LNCAP (cell line): ENCODE data around the gene HOXD10.

ENCODE experiments used
- TF ChIP-seq, protein P1 (sequence below): fragments of 450-650 bp; IDR thresholded peaks from 2 replicates; pipeline ENCODE4 v1.5.1; 2017; ENCODE audit warnings: mild to moderate bottlenecking

HOXD10 gene

DNA sequence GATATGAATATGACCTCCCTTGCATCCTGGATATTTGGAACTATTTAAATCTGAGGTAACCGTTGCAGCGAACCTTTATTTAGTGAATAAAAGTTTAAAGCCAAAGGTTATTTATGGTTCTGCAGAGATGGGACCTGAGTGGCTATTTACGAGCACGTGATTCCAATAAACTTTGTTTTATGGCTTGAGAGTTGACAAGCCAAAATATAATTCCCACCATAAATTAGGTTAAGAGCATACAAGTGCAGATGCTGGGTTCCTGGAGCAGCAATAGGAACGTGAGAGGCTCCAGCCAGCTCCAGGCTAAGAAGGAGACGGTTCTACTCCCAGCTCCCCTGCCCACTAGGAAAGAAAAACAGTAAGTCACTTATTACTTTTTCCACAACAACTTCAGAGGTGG, 29.5 kb downstream of the HOXD10 start:
- TF ChIP-seq, protein P1, sequence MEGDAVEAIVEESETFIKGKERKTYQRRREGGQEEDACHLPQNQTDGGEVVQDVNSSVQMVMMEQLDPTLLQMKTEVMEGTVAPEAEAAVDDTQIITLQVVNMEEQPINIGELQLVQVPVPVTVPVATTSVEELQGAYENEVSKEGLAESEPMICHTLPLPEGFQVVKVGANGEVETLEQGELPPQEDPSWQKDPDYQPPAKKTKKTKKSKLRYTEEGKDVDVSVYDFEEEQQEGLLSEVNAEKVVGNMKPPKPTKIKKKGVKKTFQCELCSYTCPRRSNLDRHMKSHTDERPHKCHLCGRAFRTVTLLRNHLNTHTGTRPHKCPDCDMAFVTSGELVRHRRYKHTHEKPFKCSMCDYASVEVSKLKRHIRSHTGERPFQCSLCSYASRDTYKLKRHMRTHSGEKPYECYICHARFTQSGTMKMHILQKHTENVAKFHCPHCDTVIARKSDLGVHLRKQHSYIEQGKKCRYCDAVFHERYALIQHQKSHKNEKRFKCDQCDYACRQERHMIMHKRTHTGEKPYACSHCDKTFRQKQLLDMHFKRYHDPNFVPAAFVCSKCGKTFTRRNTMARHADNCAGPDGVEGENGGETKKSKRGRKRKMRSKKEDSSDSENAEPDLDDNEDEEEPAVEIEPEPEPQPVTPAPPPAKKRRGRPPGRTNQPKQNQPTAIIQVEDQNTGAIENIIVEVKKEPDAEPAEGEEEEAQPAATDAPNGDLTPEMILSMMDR, result no peak

DNA sequence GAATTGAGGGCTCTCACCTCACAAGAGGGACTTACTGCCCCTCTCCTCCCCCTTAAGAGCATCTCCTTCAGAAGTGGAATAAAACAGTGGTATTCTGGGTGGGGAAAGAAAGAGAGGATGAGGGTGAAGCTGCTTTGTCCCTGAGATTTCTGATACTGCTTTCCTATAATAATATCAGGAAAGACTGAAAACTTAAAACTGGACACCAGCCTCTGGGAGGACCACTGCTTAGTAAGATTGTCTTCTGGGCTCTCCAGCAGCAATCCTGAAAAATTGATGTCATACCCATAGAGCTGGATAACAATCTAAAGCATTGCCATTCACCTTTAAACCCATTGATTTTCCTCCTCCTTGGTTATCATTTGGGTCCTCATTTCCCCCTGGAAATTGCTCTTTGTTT, 30.1 kb downstream of the HOXD10 start:
- TF ChIP-seq, protein P1, result no peak

DNA sequence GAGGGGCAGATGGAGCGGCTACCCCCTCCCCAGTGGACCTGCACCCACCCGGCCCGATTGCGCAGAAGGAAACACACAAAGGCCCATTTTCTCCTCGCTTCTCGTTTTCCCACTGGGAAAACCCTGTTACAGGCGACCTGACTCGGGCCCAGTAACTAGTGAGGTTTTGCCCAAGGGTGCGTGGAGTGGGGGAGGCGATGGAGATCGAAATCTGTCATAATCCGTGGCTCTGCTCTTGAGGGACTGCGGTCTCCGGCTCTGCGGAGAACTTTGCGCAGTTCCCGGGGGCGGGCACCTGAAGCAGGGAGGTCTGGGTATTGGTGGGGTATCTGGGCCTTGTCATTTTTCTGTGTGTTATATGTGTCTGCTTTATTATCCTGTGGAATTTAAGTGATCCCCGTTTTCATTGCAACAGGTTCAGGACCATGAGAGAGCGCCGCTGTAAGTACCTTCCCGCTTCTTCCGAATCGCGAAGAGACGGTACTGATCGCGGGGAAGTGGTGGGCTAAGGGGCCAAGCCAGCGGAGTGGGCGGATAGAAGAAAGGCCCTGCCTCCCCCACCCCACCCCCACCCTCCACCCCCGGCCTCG, 30.7 kb downstream of the HOXD10 start:
- TF ChIP-seq, protein P1, result no peak

DNA sequence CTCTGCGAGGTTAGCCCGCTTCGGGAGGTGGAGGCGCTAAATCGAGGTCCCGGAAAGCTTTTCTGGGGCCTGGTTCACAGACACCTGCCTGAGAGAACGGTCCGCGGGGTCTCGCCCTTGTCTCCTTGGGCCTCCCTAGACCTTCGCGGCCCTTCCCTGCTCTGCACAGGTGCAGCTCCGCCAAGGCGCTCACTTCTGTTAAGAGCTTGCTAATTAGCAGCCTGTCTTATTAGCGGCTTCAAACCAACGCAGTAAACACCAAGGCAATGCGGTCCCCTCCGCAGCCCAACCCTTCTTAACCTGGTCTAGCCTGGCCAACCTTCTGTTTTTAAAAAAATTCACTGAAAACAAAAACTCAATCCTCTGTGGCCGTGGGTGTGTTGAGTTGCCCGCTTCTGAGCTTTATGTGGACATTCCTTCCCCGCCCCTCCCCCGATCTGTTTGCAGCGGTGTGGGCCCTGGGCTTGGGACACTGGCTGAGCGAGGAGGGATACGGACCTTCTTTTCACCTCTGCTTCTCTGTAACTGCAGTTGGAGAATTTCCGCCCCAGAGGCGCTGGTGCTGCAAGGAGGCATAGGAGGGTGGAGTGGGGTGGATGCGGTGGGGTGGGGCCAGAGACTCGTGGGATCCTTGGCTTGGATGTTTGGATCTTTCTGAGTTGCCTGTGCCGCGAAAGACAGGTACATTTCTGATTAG, 31.4 kb downstream of the HOXD10 start:
- TF ChIP-seq, protein P1, result no peak

DNA sequence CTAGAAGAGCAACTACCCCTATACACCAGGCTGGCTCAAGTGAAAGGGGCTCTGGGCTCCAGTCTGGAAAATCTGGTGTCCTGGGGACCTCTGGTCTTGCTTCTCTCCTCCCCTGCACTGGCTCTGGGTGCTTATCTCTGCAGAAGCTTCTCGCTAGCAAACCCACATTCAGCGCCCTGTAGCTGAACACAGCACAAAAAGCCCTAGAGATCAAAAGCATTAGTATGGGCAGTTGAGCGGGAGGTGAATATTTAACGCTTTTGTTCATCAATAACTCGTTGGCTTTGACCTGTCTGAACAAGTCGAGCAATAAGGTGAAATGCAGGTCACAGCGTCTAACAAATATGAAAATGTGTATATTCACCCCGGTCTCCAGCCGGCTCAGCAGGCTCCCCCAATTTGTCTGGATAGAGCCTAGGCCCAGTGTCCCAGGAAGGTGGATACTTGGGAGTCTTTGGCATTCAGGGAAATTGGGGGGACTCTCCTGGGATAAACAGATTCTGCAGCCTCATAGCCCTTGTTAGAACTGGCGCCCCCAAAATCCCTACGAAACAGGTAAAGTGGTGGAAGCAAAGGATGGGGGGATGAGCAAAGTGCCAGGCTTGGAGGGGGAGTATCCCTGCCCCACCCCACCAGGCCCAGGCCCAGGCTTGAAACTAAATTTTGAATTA, 32.3 kb downstream of the HOXD10 start:
- TF ChIP-seq, protein P1, result no peak

DNA sequence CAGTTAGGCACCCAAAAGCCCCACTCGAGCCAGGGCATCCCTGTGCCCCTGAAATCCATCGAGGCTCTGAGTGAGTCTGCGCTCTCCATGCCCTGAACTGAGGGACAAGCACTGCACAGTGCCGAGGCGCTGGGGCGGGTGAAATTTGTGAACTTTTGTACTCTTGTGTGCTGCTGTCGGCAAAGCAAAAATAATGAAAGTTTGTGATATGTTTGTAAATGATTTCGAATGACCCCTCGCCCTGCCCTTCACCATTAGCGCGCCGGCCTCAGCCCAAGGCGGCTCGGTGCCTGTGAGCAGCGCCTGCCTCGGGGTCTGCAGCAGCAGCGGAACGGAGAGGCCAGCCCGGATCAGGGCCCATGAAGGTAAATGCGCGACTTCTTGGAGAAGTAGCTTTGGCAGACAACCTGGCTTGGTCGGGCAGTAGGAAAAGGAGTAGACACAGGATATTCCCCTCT, 32.9 kb downstream of the HOXD10 start:
- TF ChIP-seq, protein P1, result no peak

DNA sequence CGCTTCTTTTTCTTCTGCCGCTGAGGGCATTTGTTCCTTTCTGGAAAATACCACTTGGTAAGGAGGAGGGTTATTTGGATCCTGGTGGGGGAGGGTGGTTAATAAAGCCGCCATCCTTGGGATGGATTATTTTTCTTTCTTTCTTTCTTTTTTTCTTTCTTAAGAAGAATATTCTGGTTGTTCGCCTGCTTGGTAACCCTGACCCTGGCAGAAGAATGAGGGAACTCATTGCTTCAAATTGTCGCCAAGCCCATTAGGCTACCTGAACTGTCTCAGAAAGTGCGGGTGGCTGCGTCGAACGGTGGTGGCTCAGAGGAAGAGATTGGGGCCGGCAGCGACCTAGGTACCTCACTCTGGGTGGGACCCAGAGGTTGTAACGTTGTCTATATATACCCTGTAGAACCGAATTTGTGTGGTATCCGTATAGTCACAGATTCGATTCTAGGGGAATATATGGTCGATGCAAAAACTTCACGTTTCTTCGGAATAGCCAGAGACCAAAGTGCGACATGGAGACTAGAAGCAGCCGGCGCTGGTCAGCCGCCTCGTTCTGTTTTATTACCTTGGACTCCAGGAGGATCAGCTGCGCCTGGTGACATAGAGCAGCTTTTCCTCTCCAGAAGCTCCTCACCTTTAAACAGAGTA, 33.5 kb downstream of the HOXD10 start:
- TF ChIP-seq, protein P1, result no peak
